NCI-H146 (cell line): ENCODE data around the gene MDM1.

ENCODE experiments used
- DNase-seq: peaks from one replicate; lab custom pipeline; 2025; lab: John Stamatoyannopoulos, UW

MDM1 gene

GRCh38 chr12:68331869-68332727 is at the start of gene MDM1:
TSS of gene MDM1 (minus strand) at chr12:68332362. CDS start at chr12:68332245, 117 bp downstream.
- peak; percentile 98 for DNase-seq

GRCh38 chr12:68381476-68382219 is 49.5 kb upstream of the MDM1 start:
- peak; percentile 8 for DNase-seq

- no peak for DNase-seq
Measured at GRCh38 chr12:68378872-68379606, 46.9 kb upstream of the MDM1 start.

GRCh38 chr12:68377881-68378280 is 45.7 kb upstream of the MDM1 start:
- no peak for DNase-seq

GRCh38 chr12:68376901-68377300 is 44.7 kb upstream of the MDM1 start:
- DNase-seq: no peak

- DNase-seq: no peak
Measured at GRCh38 chr12:68375756-68376695, 43.9 kb upstream of the MDM1 start.

- DNase-seq: no peak
Measured at GRCh38 chr12:68374307-68374982, 42.3 kb upstream of the MDM1 start.

- DNase-seq: no peak
Measured at GRCh38 chr12:68370667-68371066, 38.5 kb upstream of the MDM1 start.

- peak; percentile 17 for DNase-seq
Measured at GRCh38 chr12:68370006-68370590, 37.9 kb upstream of the MDM1 start.

GRCh38 chr12:68368327-68368726 is 36.2 kb upstream of the MDM1 start:
- DNase-seq: no peak

- no peak for DNase-seq
Measured at GRCh38 chr12:68367903-68368302, 35.7 kb upstream of the MDM1 start.

- no peak for DNase-seq
Measured at GRCh38 chr12:68367116-68367515, 35.0 kb upstream of the MDM1 start.

- DNase-seq: peak; percentile 95
Measured at GRCh38 chr12:68364893-68365725, 32.9 kb upstream of the MDM1 start.

- DNase-seq: no peak
Measured at GRCh38 chr12:68364328-68364727, 32.2 kb upstream of the MDM1 start.

- no peak for DNase-seq
Measured at GRCh38 chr12:68361953-68362352, 29.8 kb upstream of the MDM1 start.

- no peak for DNase-seq
Measured at GRCh38 chr12:68359674-68360073, 27.5 kb upstream of the MDM1 start.

GRCh38 chr12:68358532-68359485 is 26.6 kb upstream of the MDM1 start:
- DNase-seq: peak; percentile 50

GRCh38 chr12:68356986-68357385 is 24.8 kb upstream of the MDM1 start:
- DNase-seq: no peak
